ENCODE results near the gene RASA4B.
"Not testable (repeated sequence)": the region's sequence is repeated elsewhere in the genome, so short reads cannot be mapped to it uniquely, and the experiment has no call there.

RASA4B gene

GRCh38 chr7:102479982-102480637 is 37.5 kb downstream of the RASA4B start:
- not testable (repeated sequence) for H3K4me3 ChIP-seq (ENCODE audit: low read depth, low read length); H3K4me1 ChIP-seq (ENCODE audit: control insufficient read depth, insufficient read depth, low read length); H3K36me3 ChIP-seq (ENCODE audit: control insufficient read depth, insufficient read depth, low read length); H3K27me3 ChIP-seq (ENCODE audit: control insufficient read depth, insufficient read depth, low read length); H3K9ac ChIP-seq (ENCODE audit: low read depth, low read length); H3K9me3 ChIP-seq (ENCODE audit: control insufficient read depth, insufficient read depth, low read length)

- H3K9ac ChIP-seq (ENCODE audit: low read depth, low read length); H3K27me3 ChIP-seq (ENCODE audit: control insufficient read depth, insufficient read depth, low read length); H3K4me1 ChIP-seq (ENCODE audit: control insufficient read depth, insufficient read depth, low read length); H3K4me3 ChIP-seq (ENCODE audit: low read depth, low read length); H3K9me3 ChIP-seq (ENCODE audit: control insufficient read depth, insufficient read depth, low read length); H3K36me3 ChIP-seq (ENCODE audit: control insufficient read depth, insufficient read depth, low read length): not testable (repeated sequence)
Measured at GRCh38 chr7:102479209-102479584, 38.4 kb downstream of the RASA4B start.

GRCh38 chr7:102478314-102479208 is 39.0 kb downstream of the RASA4B start, which contains the start of gene POLR2J:
Gene POLR2J (minus strand): TSS chr7:102478922. CDS start chr7:102478860, 62 bp downstream.
- H3K4me3 ChIP-seq (ENCODE audit: low read depth, low read length); H3K36me3 ChIP-seq (ENCODE audit: control insufficient read depth, insufficient read depth, low read length); H3K4me1 ChIP-seq (ENCODE audit: control insufficient read depth, insufficient read depth, low read length); H3K9me3 ChIP-seq (ENCODE audit: control insufficient read depth, insufficient read depth, low read length); H3K27me3 ChIP-seq (ENCODE audit: control insufficient read depth, insufficient read depth, low read length); H3K9ac ChIP-seq (ENCODE audit: low read depth, low read length): not testable (repeated sequence)

GRCh38 chr7:102474736-102475435 is 42.7 kb downstream of the RASA4B start:
- not testable (repeated sequence) for H3K9ac ChIP-seq (ENCODE audit: low read depth, low read length); H3K27me3 ChIP-seq (ENCODE audit: control insufficient read depth, insufficient read depth, low read length); H3K4me3 ChIP-seq (ENCODE audit: low read depth, low read length); H3K4me1 ChIP-seq (ENCODE audit: control insufficient read depth, insufficient read depth, low read length); H3K9me3 ChIP-seq (ENCODE audit: control insufficient read depth, insufficient read depth, low read length)
- H3K36me3 ChIP-seq (ENCODE audit: control insufficient read depth, insufficient read depth, low read length) = peaks cover 22% of the 10 kb centered on the region

- not testable (repeated sequence) for H3K9ac ChIP-seq (ENCODE audit: low read depth, low read length); H3K9me3 ChIP-seq (ENCODE audit: control insufficient read depth, insufficient read depth, low read length); H3K4me3 ChIP-seq (ENCODE audit: low read depth, low read length); H3K4me1 ChIP-seq (ENCODE audit: control insufficient read depth, insufficient read depth, low read length); H3K27me3 ChIP-seq (ENCODE audit: control insufficient read depth, insufficient read depth, low read length)
- peaks cover 28% of the 10 kb centered on the region for H3K36me3 ChIP-seq (ENCODE audit: control insufficient read depth, insufficient read depth, low read length)
Measured at GRCh38 chr7:102474116-102474515, 43.5 kb downstream of the RASA4B start.

- Histone ChIP-seq H3K4me1 (ENCODE audit: control insufficient read depth, insufficient read depth, low read length) (no peaks in the 10 kb centered on the region), H3K36me3 (ENCODE audit: control insufficient read depth, insufficient read depth, low read length) (peaks cover 30% of the 10 kb centered on the region), H3K9ac (ENCODE audit: low read depth, low read length) (no peak overlapping the region), H3K4me3 (ENCODE audit: low read depth, low read length) (no peak overlapping the region), H3K27me3 (ENCODE audit: control insufficient read depth, insufficient read depth, low read length) (no peaks in the 10 kb centered on the region), H3K9me3 (ENCODE audit: control insufficient read depth, insufficient read depth, low read length) (no peaks in the 10 kb centered on the region)
Measured at GRCh38 chr7:102473271-102473991, 44.1 kb downstream of the RASA4B start.

GRCh38 chr7:102472126-102473041 is 45.2 kb downstream of the RASA4B start:
- H3K4me3 ChIP-seq (ENCODE audit: low read depth, low read length) = no peak overlapping the region

GRCh38 chr7:102471791-102472125 is 45.8 kb downstream of the RASA4B start:
- H3K36me3 ChIP-seq (ENCODE audit: control insufficient read depth, insufficient read depth, low read length) = peaks cover 34% of the 10 kb centered on the region
- H3K4me1 ChIP-seq (ENCODE audit: control insufficient read depth, insufficient read depth, low read length) = no peaks in the 10 kb centered on the region
- H3K27me3 ChIP-seq (ENCODE audit: control insufficient read depth, insufficient read depth, low read length) = no peaks in the 10 kb centered on the region
- no peak overlapping the region for H3K4me3 ChIP-seq (ENCODE audit: low read depth, low read length)
- H3K9ac ChIP-seq (ENCODE audit: low read depth, low read length) = no peak overlapping the region
- H3K9me3 ChIP-seq (ENCODE audit: control insufficient read depth, insufficient read depth, low read length) = no peaks in the 10 kb centered on the region

More at GRCh38 chr7:102472126-102473041, 45.2 kb downstream of the RASA4B start:
- H3K9ac ChIP-seq (ENCODE audit: low read depth, low read length) = no peak overlapping the region
- H3K4me1 ChIP-seq (ENCODE audit: control insufficient read depth, insufficient read depth, low read length) = no peaks in the 10 kb centered on the region
- H3K27me3 ChIP-seq (ENCODE audit: control insufficient read depth, insufficient read depth, low read length) = no peaks in the 10 kb centered on the region
- H3K9me3 ChIP-seq (ENCODE audit: control insufficient read depth, insufficient read depth, low read length) = no peaks in the 10 kb centered on the region
- peaks cover 32% of the 10 kb centered on the region for H3K36me3 ChIP-seq (ENCODE audit: control insufficient read depth, insufficient read depth, low read length)

GRCh38 chr7:102469972-102470825 is 47.4 kb downstream of the RASA4B start:
- peaks cover 34% of the 10 kb centered on the region for H3K36me3 ChIP-seq (ENCODE audit: control insufficient read depth, insufficient read depth, low read length)
- no peaks in the 10 kb centered on the region for H3K9me3 ChIP-seq (ENCODE audit: control insufficient read depth, insufficient read depth, low read length)
- no peak overlapping the region for H3K4me3 ChIP-seq (ENCODE audit: low read depth, low read length)
- no peaks in the 10 kb centered on the region for H3K27me3 ChIP-seq (ENCODE audit: control insufficient read depth, insufficient read depth, low read length)
- no peak overlapping the region for H3K9ac ChIP-seq (ENCODE audit: low read depth, low read length)
- peaks cover 2% of the 10 kb centered on the region for H3K4me1 ChIP-seq (ENCODE audit: control insufficient read depth, insufficient read depth, low read length)

- H3K36me3 ChIP-seq (ENCODE audit: control insufficient read depth, insufficient read depth, low read length) = peaks cover 34% of the 10 kb centered on the region
- H3K4me1 ChIP-seq (ENCODE audit: control insufficient read depth, insufficient read depth, low read length) = peaks cover 2% of the 10 kb centered on the region
- no peaks in the 10 kb centered on the region for H3K27me3 ChIP-seq (ENCODE audit: control insufficient read depth, insufficient read depth, low read length)
- no peaks in the 10 kb centered on the region for H3K9me3 ChIP-seq (ENCODE audit: control insufficient read depth, insufficient read depth, low read length)
- no peak overlapping the region for H3K4me3 ChIP-seq (ENCODE audit: low read depth, low read length)
- no peak overlapping the region for H3K9ac ChIP-seq (ENCODE audit: low read depth, low read length)
Measured at GRCh38 chr7:102469351-102469971, 48.1 kb downstream of the RASA4B start.
